Lower lobe of right lung (tissue), 2 donors: Measurements from ENCODE around the gene BMPR2. TPM values are rescaled to one million over a fixed set of nuclear protein-coding genes. Genes with fewer than 3 reads are reported as not detected.
"Not testable (repeated sequence)": the region's sequence is repeated elsewhere in the genome, so short reads cannot be mapped to it uniquely, and the experiment has no call there.

ENCODE experiments used
- ATAC-seq, 2 donors: fragments of 200-7000 bp; cut with Tn5 transposase; one replicate each; pipeline ENCODE4 v1.9.1; 2020 to 2022; ENCODE audit warnings: mild to moderate bottlenecking in 2 of 2, moderate library complexity in 2 of 2
- DNase-seq: peaks from one replicate; pipeline ENCODE4 v3.0.0-alpha.2; 2020
- H3K27ac ChIP-seq: fragments of 200-600 bp; one replicate; pipeline ENCODE4 v1.8.0; 2022
- H3K27me3 ChIP-seq: fragments of 200-600 bp; one replicate; pipeline ENCODE4 v1.8.0; 2022; ENCODE audit warnings: low read depth
- H3K36me3 ChIP-seq: fragments of 200-600 bp; one replicate; pipeline ENCODE4 v1.8.0; 2022; ENCODE audit warnings: mild to moderate bottlenecking
- H3K4me1 ChIP-seq: fragments of 200-600 bp; one replicate; pipeline ENCODE4 v1.8.0; 2022
- H3K4me3 ChIP-seq: fragments of 200-600 bp; one replicate; pipeline ENCODE4 v1.8.0; 2022; ENCODE audit warnings: mild to moderate bottlenecking
- H3K9me3 ChIP-seq: fragments of 200-600 bp; one replicate; pipeline ENCODE4 v1.8.0; 2022
- CTCF ChIP-seq: fragments of 200-600 bp; IDR thresholded peaks from one replicate; pipeline ENCODE4 v1.8.0; 2022; ENCODE audit warnings: antibody characterized with exemption, mild to moderate bottlenecking
- intact Hi-C: fragments of 100-400 bp; cut with DNase I; formaldehyde crosslinking; loops from one replicate; pipeline ENCODE4 v1.11.0; 2022
- total RNA-seq: library from RNA; stranded (reverse); fragmentation: NEBNext Ultra II Directional; extraction: Animal tissue kit (Norgen Biotek cat#: 25700); gene quantifications from one replicate; pipeline ENCODE4 v1.2.1, GENCODE V29; 2021
- donor health status: DM: no; HTN: yes; CAD: no; lungs with severe emphysema.

The BMPR2 gene
- total RNA-seq, 1 donor from 2014 or later, result 137 TPM

- intact Hi-C loops, result no loop called here
- ATAC-seq (no peak), DNase-seq (no peak)
- Histone ChIP-seq H3K27ac (no peak overlapping the region), H3K27me3 (no peaks in the 10 kb centered on the region), H3K4me1 (no peaks in the 10 kb centered on the region), H3K4me3 (no peak overlapping the region), H3K9me3 (no peaks in the 10 kb centered on the region), H3K36me3 (peaks cover 28% of the 10 kb centered on the region)
- no peak for TF ChIP-seq CTCF
Observed at GRCh38 chr2:202564226-202564625, 188.1 kb downstream of the BMPR2 start.

DNA sequence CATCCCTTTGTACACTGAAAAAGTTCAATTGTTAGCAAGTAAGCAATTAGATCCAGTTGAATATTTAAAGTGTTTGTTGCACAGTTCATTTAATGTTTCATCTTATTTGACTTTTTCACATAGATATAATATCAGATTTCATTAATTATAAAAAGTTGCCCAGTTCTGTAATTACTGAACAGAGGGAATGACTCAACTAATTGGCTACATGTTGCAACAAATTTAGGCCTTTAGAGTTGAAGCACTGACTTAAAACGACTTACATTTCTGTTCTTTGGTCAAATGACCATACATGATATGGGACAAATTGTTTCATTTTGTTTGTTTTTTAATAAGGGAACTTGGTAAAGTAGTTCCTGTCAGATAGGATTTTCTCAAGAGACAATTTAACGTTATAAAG, 190.2 kb downstream of the BMPR2 start:
- H3K27me3 ChIP-seq, result no peaks in the 10 kb centered on the region
- no peaks in the 10 kb centered on the region for H3K4me1 ChIP-seq
- DNase-seq (no peak), ATAC-seq (no peak)
- no peak overlapping the region for H3K27ac ChIP-seq
- no peaks in the 10 kb centered on the region for H3K9me3 ChIP-seq
- H3K4me3 ChIP-seq, result no peak overlapping the region
- no peak for TF ChIP-seq CTCF
- peaks cover 11% of the 10 kb centered on the region for H3K36me3 ChIP-seq
- intact Hi-C loops, result no loop called here

GRCh38 chr2:202574541-202574940, 198.4 kb downstream of the BMPR2 start:
- no peak overlapping the region for H3K27ac ChIP-seq
- no peaks in the 10 kb centered on the region for H3K4me1 ChIP-seq
- ATAC-seq, result peak; percentile 32 to 47
- no peaks in the 10 kb centered on the region for H3K9me3 ChIP-seq
- no peak for TF ChIP-seq CTCF
- H3K36me3 ChIP-seq, result no peaks in the 10 kb centered on the region
- intact Hi-C loops, result no loop called here
- H3K4me3 ChIP-seq, result no peak overlapping the region
- DNase-seq, result no peak
- no peaks in the 10 kb centered on the region for H3K27me3 ChIP-seq

GRCh38 chr2:202575194-202575593, 199.1 kb downstream of the BMPR2 start:
- DNase-seq, ATAC-seq, intact Hi-C loops, H3K36me3 ChIP-seq, H3K27me3 ChIP-seq, H3K4me3 ChIP-seq, H3K4me1 ChIP-seq, H3K27ac ChIP-seq, H3K9me3 ChIP-seq: not testable (repeated sequence)

- H3K4me3 ChIP-seq, result no peak overlapping the region
- H3K4me1 ChIP-seq, result no peaks in the 10 kb centered on the region
- H3K27ac ChIP-seq, result no peak overlapping the region
- H3K36me3 ChIP-seq, result no peaks in the 10 kb centered on the region
- TF ChIP-seq CTCF, result no peak
- ATAC-seq (no peak), DNase-seq (no peak)
- intact Hi-C loops, result no loop called here
- H3K27me3 ChIP-seq, result no peaks in the 10 kb centered on the region
- no peaks in the 10 kb centered on the region for H3K9me3 ChIP-seq
Observed at GRCh38 chr2:202577250-202578183, 201.4 kb downstream of the BMPR2 start.

DNA sequence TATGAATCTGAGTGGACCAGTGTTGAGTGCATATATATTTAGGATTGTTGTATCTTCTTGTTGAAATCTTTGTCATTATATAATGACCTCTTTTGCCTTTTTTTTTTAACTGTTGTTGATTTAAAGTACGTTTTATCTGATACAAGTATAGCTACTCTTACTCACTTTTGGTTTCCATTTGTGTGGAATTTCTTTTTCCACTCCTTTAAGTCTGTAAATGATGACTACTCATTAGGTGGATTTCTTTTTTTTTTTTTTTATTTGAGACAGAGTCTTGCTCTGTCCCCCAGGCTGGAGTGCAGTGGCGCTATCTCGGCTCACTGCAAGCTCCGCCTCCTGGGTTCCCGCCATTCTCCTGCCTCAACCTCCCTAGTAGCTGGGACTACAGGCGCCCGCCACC, 206.7 kb downstream of the BMPR2 start:
- intact Hi-C loops, ATAC-seq, H3K27me3 ChIP-seq, H3K4me3 ChIP-seq, DNase-seq, H3K36me3 ChIP-seq, H3K4me1 ChIP-seq, H3K27ac ChIP-seq, H3K9me3 ChIP-seq: not testable (repeated sequence)
